K562 (cell line): Measurements from ENCODE around the gene TXNRD3. TPM values are rescaled to one million over a fixed set of nuclear protein-coding genes. Genes with fewer than 3 reads are reported as not detected.

Experiments used
- L3MBTL2 ChIP-seq: fragments of 450-650 bp; IDR thresholded peaks from 2 replicates; pipeline ENCODE4 v1.6.1; 2016; ENCODE audit warnings: mild to moderate bottlenecking, moderate library complexity
- SIN3A ChIP-seq, 2 experiments: fragments of 150-350 bp in 1 of 2; IDR thresholded peaks; 2 replicates each; pipeline ENCODE4 v1.6.1; 2011 to 2016; ENCODE audit warnings: borderline replicate concordance in 2 of 2, low read depth in 2 of 2, low read length in 2 of 2, mild to moderate bottlenecking in 2 of 2, moderate library complexity in 2 of 2; ENCODE audit not compliant: control insufficient read depth in 1 of 2
- SP1 ChIP-seq: sonication (generic); formaldehyde crosslinking; IDR thresholded peaks from 2 replicates; pipeline ENCODE4 v1.8.1; 2022; ENCODE audit warnings: mild to moderate bottlenecking, missing genetic modification reagents
- TEAD4 ChIP-seq, 2 experiments: sonication (generic) in 1 of 2; formaldehyde crosslinking in 1 of 2; IDR thresholded peaks; 2 replicates each; pipeline versions ENCODE4 v1.6.1 to v1.8.0; 2012 to 2022; ENCODE audit warnings: borderline replicate concordance in 1 of 2, inconsistent platforms in 1 of 2, low read length in 1 of 2, mild to moderate bottlenecking in 1 of 2, missing genetic modification reagents in 1 of 2
- polyA plus RNA-seq, 8 experiments: library from polyadenylated mRNA; depleted of rRNA in 4 of 8; stranded (reverse) in 5 of 8; unstranded in 3 of 8; fragments of >200 nt; fragmentation: Nextera tagmentation in 2 of 8; fragmentation: Illumina TruSeq in 1 of 8; extraction: Ambion mirVana in 2 of 8; extraction: Trizol in 1 of 8; gene quantifications; 2 replicates each; pipeline versions ENCODE4 v1.2.1 to v1.2.3, GENCODE V29; 2011 to 2014; ENCODE audit warnings: inconsistent platforms in 1 of 8, missing spikeins in 1 of 8
- total RNA-seq, 7 experiments: library from RNA; depleted of rRNA in 6 of 7; stranded (reverse); fragments of >200 nt in 6 of 7; fragmentation: Illumina TruSeq in 2 of 7; extraction: Trizol in 2 of 7; gene quantifications; 2 replicates each; pipeline versions ENCODE4 v1.2.1 to v1.2.3, GENCODE V29; 2011 to 2021; ENCODE audit warnings: low replicate concordance in 1 of 7
- TF ChIP-seq, protein P1 (sequence below), 2 experiments: fragments of 450-650 bp; formaldehyde crosslinking in 1 of 2; IDR thresholded peaks; 2 replicates each; pipeline versions ENCODE4 v1.4.0 to v1.6.1; 2014 to 2020; ENCODE audit warnings: mild to moderate bottlenecking in 2 of 2, borderline replicate concordance in 1 of 2, low read depth in 1 of 2
- TF ChIP-seq, protein P2 (sequence below), 2 experiments: IDR thresholded peaks; 2 replicates each; pipeline ENCODE4 v1.6.1; 2011; ENCODE audit warnings: borderline replicate concordance in 1 of 2, control low read depth in 1 of 2, low read depth in 1 of 2, low read length in 1 of 2, mild to moderate bottlenecking in 1 of 2, mixed read lengths in 1 of 2, moderate library complexity in 1 of 2; ENCODE audit not compliant: insufficient read depth in 1 of 2, insufficient read length in 1 of 2, poor library complexity in 1 of 2, severe bottlenecking in 1 of 2; ENCODE audit errors: extremely low read depth in 1 of 2

The TXNRD3 gene
- total and polyA plus RNA-seq, 9 of the 15 experiments (the other 6 are each of a cell fraction or from before 2014, with no cell fraction given), result 0.96 to 2.3 (median 1.7) TPM

- TF ChIP-seq SIN3A (IDR thresholded peaks at IDR 0.05; ENCODE audit: borderline replicate concordance in 2 of 2, control insufficient read depth in 1 of 2, low read depth in 2 of 2, low read length in 2 of 2) (no peak), TEAD4 (IDR thresholded peaks at IDR 0.05; ENCODE audit: low read length) (no peak), TEAD4 (CRISPR knock-in tag; IDR thresholded peaks at IDR 0.05; ENCODE audit: borderline replicate concordance) (0 out of 2 replicates have a peak, but pooled peaks have one; percentile 28), L3MBTL2 (peak; percentile 34; the same call in 1 of the 2 replicates), SP1 (CRISPR knock-in tag) (no peak)
- TF ChIP-seq, protein P1, sequence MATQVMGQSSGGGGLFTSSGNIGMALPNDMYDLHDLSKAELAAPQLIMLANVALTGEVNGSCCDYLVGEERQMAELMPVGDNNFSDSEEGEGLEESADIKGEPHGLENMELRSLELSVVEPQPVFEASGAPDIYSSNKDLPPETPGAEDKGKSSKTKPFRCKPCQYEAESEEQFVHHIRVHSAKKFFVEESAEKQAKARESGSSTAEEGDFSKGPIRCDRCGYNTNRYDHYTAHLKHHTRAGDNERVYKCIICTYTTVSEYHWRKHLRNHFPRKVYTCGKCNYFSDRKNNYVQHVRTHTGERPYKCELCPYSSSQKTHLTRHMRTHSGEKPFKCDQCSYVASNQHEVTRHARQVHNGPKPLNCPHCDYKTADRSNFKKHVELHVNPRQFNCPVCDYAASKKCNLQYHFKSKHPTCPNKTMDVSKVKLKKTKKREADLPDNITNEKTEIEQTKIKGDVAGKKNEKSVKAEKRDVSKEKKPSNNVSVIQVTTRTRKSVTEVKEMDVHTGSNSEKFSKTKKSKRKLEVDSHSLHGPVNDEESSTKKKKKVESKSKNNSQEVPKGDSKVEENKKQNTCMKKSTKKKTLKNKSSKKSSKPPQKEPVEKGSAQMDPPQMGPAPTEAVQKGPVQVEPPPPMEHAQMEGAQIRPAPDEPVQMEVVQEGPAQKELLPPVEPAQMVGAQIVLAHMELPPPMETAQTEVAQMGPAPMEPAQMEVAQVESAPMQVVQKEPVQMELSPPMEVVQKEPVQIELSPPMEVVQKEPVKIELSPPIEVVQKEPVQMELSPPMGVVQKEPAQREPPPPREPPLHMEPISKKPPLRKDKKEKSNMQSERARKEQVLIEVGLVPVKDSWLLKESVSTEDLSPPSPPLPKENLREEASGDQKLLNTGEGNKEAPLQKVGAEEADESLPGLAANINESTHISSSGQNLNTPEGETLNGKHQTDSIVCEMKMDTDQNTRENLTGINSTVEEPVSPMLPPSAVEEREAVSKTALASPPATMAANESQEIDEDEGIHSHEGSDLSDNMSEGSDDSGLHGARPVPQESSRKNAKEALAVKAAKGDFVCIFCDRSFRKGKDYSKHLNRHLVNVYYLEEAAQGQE (IDR thresholded peaks at IDR 0.05; ENCODE audit: borderline replicate concordance), result peak; percentile 69
- TF ChIP-seq, protein P1 (CRISPR knock-in tag; IDR thresholded peaks at IDR 0.05; ENCODE audit: low read depth), result no peak
- TF ChIP-seq, protein P2, sequence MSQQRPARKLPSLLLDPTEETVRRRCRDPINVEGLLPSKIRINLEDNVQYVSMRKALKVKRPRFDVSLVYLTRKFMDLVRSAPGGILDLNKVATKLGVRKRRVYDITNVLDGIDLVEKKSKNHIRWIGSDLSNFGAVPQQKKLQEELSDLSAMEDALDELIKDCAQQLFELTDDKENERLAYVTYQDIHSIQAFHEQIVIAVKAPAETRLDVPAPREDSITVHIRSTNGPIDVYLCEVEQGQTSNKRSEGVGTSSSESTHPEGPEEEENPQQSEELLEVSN (IDR thresholded peaks at IDR 0.05; ENCODE audit: borderline replicate concordance in 1 of 2, extremely low read depth in 1 of 2, insufficient read depth in 1 of 2, insufficient read length in 1 of 2, low read depth in 1 of 2, low read length in 1 of 2, poor library complexity in 1 of 2, severe bottlenecking in 1 of 2), result peak in 1 of 2 experiments; percentile 54
Observed at GRCh38 chr3:126679318-126679751, 24.4 kb upstream of the TXNRD3 start (continued).
